T-helper 2 cell treated with Interferon-gamma antibody and Interleukin-4, amounts not matched to agents 5 μg/mL and 100 μg/mL, for 36 hours (primary cell): Measurements from ENCODE around the gene LIF.

Source experiments
- DNase-seq: peaks from one replicate; pipeline ENCODE4 v3.0.0; 2021; ENCODE audit warnings: low spot score
- H3K27ac Mint-ChIP-seq: one replicate; pipeline ENCODE4 v1.8.0; 2021; ENCODE audit warnings: mild to moderate bottlenecking, mixed read lengths
- H3K27me3 Mint-ChIP-seq: one replicate; pipeline ENCODE4 v1.8.0; 2021; ENCODE audit warnings: low read depth, mixed read lengths
- H3K36me3 Mint-ChIP-seq: one replicate; pipeline ENCODE4 v1.8.0; 2021; ENCODE audit warnings: low read depth, mixed read lengths
- H3K4me1 Mint-ChIP-seq: one replicate; pipeline ENCODE4 v1.8.0; 2021; ENCODE audit warnings: low read depth, mixed read lengths
- H3K4me3 Mint-ChIP-seq: one replicate; pipeline ENCODE4 v1.8.0; 2022; ENCODE audit warnings: mild to moderate bottlenecking, moderate library complexity, mixed read lengths
- H3K9me3 Mint-ChIP-seq: one replicate; pipeline ENCODE4 v1.8.0; 2021; ENCODE audit warnings: mixed read lengths

The LIF gene

DNA sequence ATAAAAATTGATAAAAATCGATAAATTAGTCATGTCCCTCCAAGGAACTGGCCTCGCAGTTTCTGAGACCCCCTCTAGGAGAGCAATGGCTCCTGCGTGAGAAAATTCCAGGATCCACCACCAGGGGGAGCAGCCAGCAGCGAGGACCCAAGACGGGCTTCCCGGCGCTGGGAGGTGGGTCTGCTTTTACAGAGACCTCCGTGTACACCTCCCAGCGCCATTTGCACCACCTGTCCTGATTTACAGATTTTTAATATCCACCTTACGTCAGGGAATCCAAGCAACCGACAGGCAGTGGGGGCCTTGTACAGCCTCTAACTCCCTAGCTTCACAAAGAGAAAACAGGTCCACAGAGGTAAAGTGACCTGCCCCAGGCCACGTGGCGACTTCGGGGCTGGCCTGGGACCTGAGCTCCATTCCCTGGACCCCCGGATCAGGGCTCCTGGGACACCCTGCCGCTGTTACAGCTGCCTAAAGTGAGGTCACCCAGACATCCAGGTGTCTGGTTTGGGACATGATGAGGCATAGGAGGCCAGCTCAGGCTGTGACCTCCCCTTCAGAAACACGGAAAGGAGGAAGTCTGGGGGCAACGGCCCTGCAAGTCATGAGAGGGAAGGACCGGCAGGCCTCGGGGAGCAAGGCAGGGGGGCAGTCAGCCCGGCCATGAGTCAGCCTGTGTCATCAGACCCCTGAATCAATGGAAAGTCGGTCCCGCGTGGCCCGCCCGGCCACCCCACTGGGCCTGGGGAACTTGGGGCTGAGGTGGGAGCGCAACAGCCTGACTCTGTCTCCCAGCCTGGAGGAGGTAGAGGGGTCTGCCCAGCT is 16.6 kb upstream of the LIF start:
- DNase-seq: peak; percentile 71
- Mint-ChIP-seq H3K27me3 (no peaks in the 10 kb centered on the region), H3K9me3 (no peaks in the 10 kb centered on the region), H3K27ac (peak overlapping the region; percentile 87), H3K4me3 (peak overlapping the region; percentile 97), H3K4me1 (peaks cover 45% of the 10 kb centered on the region), H3K36me3 (peaks cover 60% of the 10 kb centered on the region)

DNA sequence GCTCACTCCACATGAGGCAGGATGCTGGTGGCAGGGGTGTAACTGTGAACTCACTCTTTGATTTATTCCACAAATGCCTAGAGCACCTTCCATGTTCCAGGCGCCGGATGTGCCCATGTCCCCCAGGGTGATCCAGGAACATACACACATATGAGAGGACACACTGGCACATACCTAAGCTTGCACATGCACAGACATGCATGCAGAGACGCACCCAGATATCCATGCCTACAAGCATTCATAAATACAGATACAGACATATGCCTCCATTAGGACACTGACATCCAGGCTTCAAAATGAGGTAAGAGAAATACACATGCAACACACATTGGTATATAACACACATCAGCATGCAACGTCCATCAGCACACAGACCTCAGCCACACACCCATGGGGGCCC is 15.6 kb upstream of the LIF start:
- H3K27ac Mint-ChIP-seq: peak overlapping the region; percentile 83
- H3K4me3 Mint-ChIP-seq: peak overlapping the region; percentile 97
- no peaks in the 10 kb centered on the region for H3K9me3 Mint-ChIP-seq
- peaks cover 44% of the 10 kb centered on the region for H3K4me1 Mint-ChIP-seq
- DNase-seq: no peak
- H3K27me3 Mint-ChIP-seq: no peaks in the 10 kb centered on the region
- H3K36me3 Mint-ChIP-seq: peaks cover 54% of the 10 kb centered on the region

DNA sequence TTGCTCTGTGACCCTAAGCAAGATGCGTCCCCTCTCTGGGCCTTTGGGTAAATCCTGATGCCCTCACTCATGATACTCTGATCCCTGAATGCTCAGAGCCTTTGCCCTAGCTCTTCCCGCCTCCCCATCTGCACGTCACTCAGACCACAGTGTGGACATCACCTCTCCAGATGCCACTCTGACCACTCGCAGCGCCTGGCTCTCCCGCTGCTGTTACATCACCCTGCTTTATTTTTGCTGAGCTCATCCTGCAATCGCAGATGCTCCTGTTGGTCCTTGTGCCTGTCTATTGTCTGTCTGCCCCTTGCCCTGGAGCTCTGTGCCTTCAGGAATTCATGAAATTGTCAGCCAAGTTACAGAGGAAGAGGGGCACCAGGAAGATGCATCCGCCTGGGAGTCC is 14.6 kb upstream of the LIF start:
- H3K9me3 Mint-ChIP-seq: no peaks in the 10 kb centered on the region
- no peak for DNase-seq
- peak overlapping the region; percentile 83 for H3K27ac Mint-ChIP-seq
- H3K4me1 Mint-ChIP-seq: peaks cover 42% of the 10 kb centered on the region
- no peaks in the 10 kb centered on the region for H3K27me3 Mint-ChIP-seq
- H3K36me3 Mint-ChIP-seq: peaks cover 47% of the 10 kb centered on the region
- peak overlapping the region; percentile 97 for H3K4me3 Mint-ChIP-seq

DNA sequence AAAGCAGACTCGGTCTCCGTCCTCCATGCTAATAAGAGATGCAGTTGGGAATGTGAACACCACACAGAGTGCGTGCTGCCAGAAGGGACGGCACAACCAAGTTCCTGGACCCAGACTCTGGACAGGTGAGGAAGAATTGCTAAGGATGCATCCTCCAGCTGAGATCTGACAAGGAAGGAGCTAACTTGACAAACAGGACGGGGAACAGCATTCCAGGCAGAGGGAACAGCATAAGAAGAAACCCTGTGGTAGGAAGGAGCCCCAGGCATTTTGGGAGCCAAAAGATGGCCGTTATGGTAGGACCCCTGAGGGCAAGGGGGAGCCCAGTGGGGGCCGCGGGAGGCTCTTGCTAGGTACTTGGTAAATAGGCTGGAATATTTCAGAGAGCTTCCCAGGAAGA is 14.1 kb upstream of the LIF start:
- Mint-ChIP-seq H3K4me3 (no peak overlapping the region), H3K27me3 (no peaks in the 10 kb centered on the region), H3K36me3 (peaks cover 42% of the 10 kb centered on the region), H3K9me3 (no peaks in the 10 kb centered on the region), H3K27ac (peak overlapping the region; percentile 42), H3K4me1 (peaks cover 44% of the 10 kb centered on the region)
- DNase-seq: no peak

DNA sequence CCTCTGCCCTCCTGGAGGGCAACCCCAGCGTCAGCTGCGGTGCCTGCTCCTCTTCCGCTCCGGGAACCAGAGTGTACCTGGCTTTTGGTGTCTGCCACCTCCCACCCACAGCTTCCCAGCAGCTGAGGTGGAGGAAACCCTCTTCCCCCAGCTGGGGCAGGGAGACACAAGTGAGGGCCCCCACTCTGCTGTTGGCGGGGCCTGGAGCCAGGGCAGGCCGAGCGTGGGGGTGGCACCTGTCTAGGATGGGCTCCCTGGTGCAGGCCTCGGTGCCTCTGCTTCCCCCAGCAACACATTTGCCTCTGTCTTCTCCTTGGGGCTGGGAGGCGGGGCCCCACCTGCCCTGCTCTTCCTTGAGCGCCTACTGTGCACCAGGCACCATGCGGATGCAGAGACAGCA is 13.7 kb upstream of the LIF start:
- H3K36me3 Mint-ChIP-seq: peaks cover 38% of the 10 kb centered on the region
- H3K4me3 Mint-ChIP-seq: no peak overlapping the region
- no peaks in the 10 kb centered on the region for H3K9me3 Mint-ChIP-seq
- peak overlapping the region; percentile 42 for H3K27ac Mint-ChIP-seq
- no peaks in the 10 kb centered on the region for H3K27me3 Mint-ChIP-seq
- peaks cover 46% of the 10 kb centered on the region for H3K4me1 Mint-ChIP-seq
- no peak for DNase-seq

DNA sequence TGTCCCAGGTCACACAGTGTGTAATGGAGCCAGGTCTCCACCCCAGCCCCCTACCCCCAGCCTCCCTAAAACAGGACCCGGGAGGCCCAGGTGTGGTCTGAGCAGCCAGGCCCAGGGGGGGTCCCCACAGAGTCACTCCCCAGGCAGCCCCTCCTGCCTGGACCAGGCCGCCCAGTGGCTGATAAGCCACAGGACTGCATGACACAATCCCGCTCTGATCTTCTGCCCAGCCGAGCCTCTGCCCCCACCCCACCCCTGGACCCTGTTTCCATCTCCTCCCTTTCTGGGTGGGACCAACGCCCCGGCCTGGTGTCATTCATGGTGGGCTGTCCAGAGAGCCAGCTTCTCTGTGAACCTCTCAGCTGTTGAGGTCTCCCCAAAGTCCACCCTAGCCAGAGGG is 7.8 kb upstream of the LIF start:
- DNase-seq: no peak
- peak overlapping the region; percentile 8 for H3K4me3 Mint-ChIP-seq
- peaks cover 54% of the 10 kb centered on the region for H3K4me1 Mint-ChIP-seq
- H3K36me3 Mint-ChIP-seq: no peaks in the 10 kb centered on the region
- peak overlapping the region; percentile 53 for H3K27ac Mint-ChIP-seq
- H3K27me3 Mint-ChIP-seq: no peaks in the 10 kb centered on the region
- H3K9me3 Mint-ChIP-seq: no peaks in the 10 kb centered on the region

DNA sequence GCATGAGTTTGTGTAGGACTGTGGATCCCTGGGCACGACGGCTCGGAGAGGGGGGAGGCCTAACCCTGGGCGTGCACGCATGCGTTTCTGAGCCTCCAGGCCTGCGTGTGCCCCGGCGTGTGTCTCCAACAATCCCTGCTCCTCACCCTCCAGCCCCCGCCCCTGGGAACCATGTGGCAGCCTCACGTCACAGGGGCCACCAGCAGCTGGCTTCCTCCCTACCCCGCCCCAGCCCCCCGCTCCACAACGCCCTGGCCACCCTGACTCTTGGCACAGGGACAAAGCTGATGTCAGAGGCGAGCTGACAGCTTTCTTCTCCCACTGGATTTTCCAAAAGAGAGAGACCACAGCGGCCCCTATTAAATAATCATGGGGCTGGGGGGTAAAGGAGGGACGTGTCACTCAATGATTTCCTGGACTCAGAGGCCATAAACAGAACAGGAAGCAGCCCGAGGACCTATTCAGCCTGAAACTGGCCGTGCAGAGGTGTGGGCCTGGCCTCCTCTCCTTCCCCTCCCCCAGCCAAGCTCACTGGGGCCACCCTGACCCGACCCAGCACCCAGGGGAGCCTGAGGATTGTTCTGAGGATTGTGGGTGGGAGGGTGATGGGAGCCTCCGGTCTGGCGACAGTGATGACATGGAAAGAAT is 6.8 kb upstream of the LIF start:
- DNase-seq: no peak
- Mint-ChIP-seq H3K27me3 (no peaks in the 10 kb centered on the region), H3K36me3 (no peaks in the 10 kb centered on the region), H3K9me3 (no peaks in the 10 kb centered on the region), H3K27ac (peak overlapping the region; percentile 78), H3K4me1 (peaks cover 55% of the 10 kb centered on the region), H3K4me3 (peak overlapping the region; percentile 22)

DNA sequence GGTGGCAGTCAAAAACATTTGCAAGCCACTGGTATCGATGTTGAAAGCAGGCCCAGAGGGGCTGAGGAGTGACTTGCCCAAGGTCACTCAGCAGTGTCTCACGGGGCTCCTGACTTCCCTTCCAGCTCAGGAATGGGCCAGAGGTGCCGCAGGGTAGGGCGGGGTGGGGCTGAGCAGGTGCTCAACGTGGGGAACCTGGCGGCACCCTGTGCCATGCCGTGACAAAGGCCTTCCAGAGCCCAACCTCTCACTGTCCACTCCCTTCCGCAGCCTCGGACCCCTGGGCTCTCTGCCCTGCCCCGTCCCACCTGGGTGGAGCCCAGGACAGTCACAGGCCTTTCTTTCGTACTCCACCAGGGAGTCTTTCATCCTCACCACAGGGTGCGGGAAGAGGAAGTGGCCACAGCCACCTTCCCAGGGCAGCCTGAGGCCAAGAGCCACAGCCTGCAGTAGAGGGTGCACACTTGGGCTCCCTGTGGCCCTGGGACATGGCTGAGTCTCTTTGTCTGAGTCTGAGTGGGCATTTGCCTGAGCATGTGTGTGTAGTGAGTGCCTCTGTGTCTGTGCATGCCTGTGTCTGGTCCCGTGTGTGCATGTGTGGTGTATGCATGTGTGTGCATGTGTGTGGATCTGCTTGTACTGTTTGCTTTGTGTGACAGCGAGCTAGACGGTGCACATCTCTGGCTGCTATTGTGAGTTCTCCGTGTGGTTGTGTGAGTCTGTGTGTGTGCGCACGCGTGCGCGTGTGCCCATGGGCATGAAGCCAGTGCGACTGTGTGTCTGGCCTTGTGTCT is 6.0 kb upstream of the LIF start:
- Mint-ChIP-seq H3K36me3 (no peaks in the 10 kb centered on the region), H3K4me3 (peak overlapping the region; percentile 22), H3K4me1 (peaks cover 57% of the 10 kb centered on the region), H3K27ac (peak overlapping the region; percentile 78), H3K27me3 (no peaks in the 10 kb centered on the region), H3K9me3 (no peaks in the 10 kb centered on the region)
- DNase-seq: no peak

DNA sequence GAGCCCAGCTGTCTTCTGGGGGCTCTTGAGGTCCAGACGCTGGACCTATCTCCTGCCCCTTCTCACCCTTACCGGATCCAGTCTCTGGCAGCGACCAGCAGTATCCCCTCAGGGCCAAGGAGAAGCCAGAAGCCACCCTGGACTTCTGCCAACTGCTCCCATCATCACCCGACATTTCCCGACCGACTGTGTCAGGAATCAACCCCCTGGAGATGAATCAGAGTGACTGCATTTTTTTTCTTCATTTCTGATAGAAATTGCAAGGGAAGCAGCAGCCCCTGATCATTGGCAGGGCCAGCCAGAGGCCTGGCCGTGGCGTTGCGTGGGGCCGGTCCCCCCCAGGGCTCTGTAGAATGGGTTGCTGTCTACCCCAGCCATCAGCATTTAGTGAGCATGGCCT is 5.2 kb upstream of the LIF start:
- H3K27ac Mint-ChIP-seq: peak overlapping the region; percentile 52
- no peak overlapping the region for H3K4me3 Mint-ChIP-seq
- no peaks in the 10 kb centered on the region for H3K27me3 Mint-ChIP-seq
- no peaks in the 10 kb centered on the region for H3K9me3 Mint-ChIP-seq
- DNase-seq: no peak
- peaks cover 65% of the 10 kb centered on the region for H3K4me1 Mint-ChIP-seq
- no peaks in the 10 kb centered on the region for H3K36me3 Mint-ChIP-seq

DNA sequence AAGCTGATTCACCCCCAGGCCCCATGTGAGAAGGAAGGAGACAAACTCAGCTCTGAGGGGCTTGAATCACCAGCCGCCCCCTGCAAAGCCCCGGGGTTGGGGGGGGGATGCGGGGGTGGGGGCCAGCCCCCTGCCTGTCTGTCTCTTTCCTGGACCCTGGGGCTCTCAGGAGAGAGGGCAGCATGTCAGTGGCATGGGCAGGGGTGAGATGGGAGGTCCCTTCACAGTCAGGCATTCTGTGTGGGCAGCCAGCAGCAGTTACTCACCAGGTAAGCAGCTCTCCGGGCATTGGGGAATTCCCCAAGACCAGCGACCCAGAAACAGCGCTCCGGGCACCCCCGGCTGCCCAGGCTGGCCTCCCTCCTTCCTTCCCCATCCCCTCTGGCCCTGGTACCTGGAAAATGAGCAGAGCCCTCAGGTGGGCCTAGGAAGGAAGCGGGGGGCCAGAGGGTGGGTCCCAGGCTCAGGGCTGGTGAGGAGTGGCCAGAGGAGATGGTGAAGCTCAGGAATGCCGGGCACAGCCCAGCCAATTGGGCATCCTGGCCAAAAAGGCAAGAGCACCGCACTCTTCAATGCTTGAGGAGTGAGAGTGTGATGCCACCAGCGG is 4.2 kb upstream of the LIF start:
- H3K4me1 Mint-ChIP-seq: peaks cover 62% of the 10 kb centered on the region
- no peaks in the 10 kb centered on the region for H3K9me3 Mint-ChIP-seq
- no peak overlapping the region for H3K4me3 Mint-ChIP-seq
- H3K36me3 Mint-ChIP-seq: peaks cover 4% of the 10 kb centered on the region
- H3K27ac Mint-ChIP-seq: no peak overlapping the region
- no peaks in the 10 kb centered on the region for H3K27me3 Mint-ChIP-seq
- peak; percentile 71 for DNase-seq

DNA sequence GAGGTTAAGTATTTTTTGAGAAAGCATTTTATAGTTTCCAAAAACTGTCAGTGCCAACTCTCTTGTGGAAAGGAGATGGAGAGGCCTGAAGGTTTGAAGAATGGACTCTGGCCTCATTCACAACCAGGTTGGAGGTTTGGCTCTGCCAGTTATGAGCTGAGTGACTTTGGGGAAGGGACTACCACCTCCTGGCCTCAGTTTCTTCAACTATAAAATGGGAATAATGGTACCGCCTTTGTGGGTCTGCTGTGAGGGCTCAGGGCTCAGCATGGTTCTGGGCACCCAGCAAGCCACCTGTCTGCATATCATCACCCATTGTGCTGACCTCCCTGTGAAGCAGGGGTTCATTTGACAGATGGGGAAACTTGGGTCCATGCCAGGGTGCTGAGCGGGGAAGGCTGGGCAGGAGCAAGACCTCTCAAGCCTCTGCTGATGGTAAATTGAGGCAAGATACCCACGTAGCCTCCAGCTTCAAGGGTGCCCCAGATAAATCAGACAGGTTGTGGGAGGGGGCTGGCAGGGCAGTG is 3.5 kb upstream of the LIF start:
- DNase-seq: no peak
- Mint-ChIP-seq H3K4me1 (peaks cover 60% of the 10 kb centered on the region), H3K36me3 (peaks cover 10% of the 10 kb centered on the region), H3K9me3 (no peaks in the 10 kb centered on the region), H3K4me3 (peak overlapping the region; percentile 24), H3K27me3 (no peaks in the 10 kb centered on the region), H3K27ac (peak overlapping the region; percentile 75)

DNA sequence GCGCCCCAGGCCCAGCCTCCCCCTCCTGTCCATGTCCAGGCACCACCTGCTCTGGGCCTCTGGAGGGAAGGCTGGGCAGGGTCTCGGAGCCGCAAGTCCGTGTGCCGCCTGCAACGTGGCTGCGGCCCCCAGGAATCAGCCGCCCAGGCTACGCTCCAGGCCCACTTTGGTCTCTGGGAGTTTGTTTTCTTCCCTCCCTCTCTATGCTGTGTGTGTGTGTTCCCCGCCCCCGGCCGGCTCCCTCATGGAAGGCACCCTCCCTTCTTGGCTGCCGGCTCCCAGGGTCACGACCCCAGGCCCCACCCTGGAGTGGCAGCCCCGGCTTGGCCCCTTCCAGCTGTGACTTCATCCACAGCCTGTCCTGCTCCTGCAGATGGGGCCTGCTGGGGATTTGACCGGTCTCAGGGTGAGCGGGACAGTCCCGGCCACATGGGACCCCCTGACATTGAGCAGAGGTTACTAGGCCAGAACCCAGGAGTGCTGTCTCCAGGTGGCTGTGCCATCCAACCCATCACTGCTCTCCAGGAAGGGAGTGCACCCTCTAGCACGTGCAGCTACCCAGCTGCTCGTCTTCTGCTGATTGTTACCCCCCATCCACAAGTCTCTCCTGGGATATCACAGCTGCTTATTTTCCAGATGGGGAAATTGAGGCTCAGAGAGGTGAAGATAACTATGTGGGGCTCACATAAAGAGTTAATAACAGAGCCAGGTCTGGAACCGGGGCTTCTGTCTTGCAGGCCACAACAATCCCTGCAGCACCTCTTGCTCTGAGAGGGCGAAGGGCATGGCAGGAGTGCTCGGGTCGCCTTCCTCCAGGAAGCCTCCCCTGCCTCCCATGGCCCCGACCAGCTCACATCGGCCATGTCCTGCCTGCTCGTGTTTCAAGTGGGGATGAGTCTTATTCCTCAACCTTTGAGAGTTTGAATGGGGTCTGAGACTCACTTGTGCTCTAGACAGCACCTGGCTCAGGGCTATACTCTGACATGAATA is 2.8 kb upstream of the LIF start:
- Mint-ChIP-seq H3K27me3 (no peaks in the 10 kb centered on the region), H3K36me3 (peaks cover 17% of the 10 kb centered on the region), H3K4me3 (peak overlapping the region; percentile 12), H3K4me1 (peaks cover 61% of the 10 kb centered on the region), H3K27ac (peak overlapping the region; percentile 47), H3K9me3 (no peaks in the 10 kb centered on the region)
- DNase-seq: no peak

DNA sequence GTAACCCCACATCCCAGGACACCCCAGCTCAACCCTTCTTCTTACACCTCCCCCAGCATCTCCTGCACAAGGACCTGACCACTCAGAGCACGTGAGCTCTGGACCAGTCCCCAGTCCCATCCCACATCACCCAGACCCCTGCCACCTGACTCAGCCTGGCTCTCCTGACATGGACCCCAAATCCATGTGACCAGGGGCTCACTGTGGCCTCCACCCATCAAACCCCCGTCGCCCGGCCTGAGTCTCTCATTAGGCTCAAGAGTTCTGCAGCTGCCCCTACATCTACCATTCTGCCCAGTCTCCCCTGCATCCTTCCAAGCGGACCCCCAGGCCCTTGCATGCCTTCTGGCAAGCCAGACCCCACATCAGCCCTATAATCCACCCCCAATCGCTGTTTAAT is 1.9 kb upstream of the LIF start:
- H3K9me3 Mint-ChIP-seq: no peaks in the 10 kb centered on the region
- no peak for DNase-seq
- H3K27me3 Mint-ChIP-seq: no peaks in the 10 kb centered on the region
- H3K36me3 Mint-ChIP-seq: peaks cover 26% of the 10 kb centered on the region
- peak overlapping the region; percentile 72 for H3K4me3 Mint-ChIP-seq
- H3K27ac Mint-ChIP-seq: peak overlapping the region; percentile 80
- H3K4me1 Mint-ChIP-seq: peaks cover 64% of the 10 kb centered on the region
